Activated effector memory CD4-positive, alpha-beta T cell treated with Interleukin-2 at 50 U/mL for 16 hours (primary cell): ENCODE data around the gene PLAAT3.
"Not testable (repeated sequence)": the region's sequence is repeated elsewhere in the genome, so short reads cannot be mapped to it uniquely, and the experiment has no call there.

Experiments
- DNase-seq: peaks from one replicate; pipeline ENCODE4 v3.0.0-alpha.2; 2020

PLAAT3 gene

GRCh38 chr11:63614136-63614671, at the start of gene PLAAT3:
Gene PLAAT3 (minus strand): TSS chr11:63614433. CDS start chr11:63614014, 419 bp downstream.
- peak; percentile 14 for DNase-seq

GRCh38 chr11:63663809-63664208, 49.6 kb upstream of the PLAAT3 start:
- DNase-seq = no peak

GRCh38 chr11:63660972-63661371, 46.7 kb upstream of the PLAAT3 start:
- DNase-seq = no peak

- DNase-seq = no peak
Observed at GRCh38 chr11:63652671-63653070, 38.4 kb upstream of the PLAAT3 start.

GRCh38 chr11:63643205-63643604, 29.0 kb upstream of the PLAAT3 start:
- no peak for DNase-seq

- DNase-seq = no peak
Observed at GRCh38 chr11:63641727-63642126, 27.5 kb upstream of the PLAAT3 start.

- no peak for DNase-seq
Observed at GRCh38 chr11:63639199-63639832, 25.1 kb upstream of the PLAAT3 start.

GRCh38 chr11:63638436-63638835, 24.2 kb upstream of the PLAAT3 start:
- DNase-seq = not testable (repeated sequence)

GRCh38 chr11:63635762-63636465, 21.7 kb upstream of the PLAAT3 start:
- DNase-seq = peak; percentile 47

- DNase-seq = no peak
Observed at GRCh38 chr11:63629426-63629825, 15.2 kb upstream of the PLAAT3 start.

- no peak for DNase-seq
Observed at GRCh38 chr11:63623513-63624140, 9.4 kb upstream of the PLAAT3 start.

- DNase-seq = no peak
Observed at GRCh38 chr11:63622323-63622722, 8.1 kb upstream of the PLAAT3 start.

GRCh38 chr11:63621071-63621470, 6.8 kb upstream of the PLAAT3 start:
- DNase-seq = no peak

- DNase-seq = no peak
Observed at GRCh38 chr11:63619967-63620366, 5.7 kb upstream of the PLAAT3 start.

GRCh38 chr11:63617686-63618085, 3.5 kb upstream of the PLAAT3 start:
- DNase-seq = not testable (repeated sequence)

GRCh38 chr11:63616953-63617352, 2.7 kb upstream of the PLAAT3 start:
- DNase-seq = no peak

GRCh38 chr11:63613517-63614135, 607 bp downstream of the PLAAT3 start:
- peak; percentile 18 for DNase-seq

GRCh38 chr11:63612181-63612580, 2.1 kb downstream of the PLAAT3 start:
- DNase-seq = no peak

GRCh38 chr11:63611395-63611747, 2.9 kb downstream of the PLAAT3 start:
- DNase-seq = no peak

- DNase-seq = no peak
Observed at GRCh38 chr11:63610604-63611394, 3.4 kb downstream of the PLAAT3 start.

- no peak for DNase-seq
Observed at GRCh38 chr11:63609971-63610580, 4.2 kb downstream of the PLAAT3 start.

- DNase-seq = no peak
Observed at GRCh38 chr11:63609536-63609935, 4.7 kb downstream of the PLAAT3 start.
